Hematopoietic multipotent progenitor cell treated with erythropoietin and hydrocortisone succinate and interleukin-3 and kit ligand, for 6 days (in vitro differentiated cells): Measurements from ENCODE around the gene ARAP2.

ENCODE experiments used
- DNase-seq: peaks from one replicate; pipeline ENCODE4 v3.0.0-alpha.2; 2015

The ARAP2 gene, protein sequence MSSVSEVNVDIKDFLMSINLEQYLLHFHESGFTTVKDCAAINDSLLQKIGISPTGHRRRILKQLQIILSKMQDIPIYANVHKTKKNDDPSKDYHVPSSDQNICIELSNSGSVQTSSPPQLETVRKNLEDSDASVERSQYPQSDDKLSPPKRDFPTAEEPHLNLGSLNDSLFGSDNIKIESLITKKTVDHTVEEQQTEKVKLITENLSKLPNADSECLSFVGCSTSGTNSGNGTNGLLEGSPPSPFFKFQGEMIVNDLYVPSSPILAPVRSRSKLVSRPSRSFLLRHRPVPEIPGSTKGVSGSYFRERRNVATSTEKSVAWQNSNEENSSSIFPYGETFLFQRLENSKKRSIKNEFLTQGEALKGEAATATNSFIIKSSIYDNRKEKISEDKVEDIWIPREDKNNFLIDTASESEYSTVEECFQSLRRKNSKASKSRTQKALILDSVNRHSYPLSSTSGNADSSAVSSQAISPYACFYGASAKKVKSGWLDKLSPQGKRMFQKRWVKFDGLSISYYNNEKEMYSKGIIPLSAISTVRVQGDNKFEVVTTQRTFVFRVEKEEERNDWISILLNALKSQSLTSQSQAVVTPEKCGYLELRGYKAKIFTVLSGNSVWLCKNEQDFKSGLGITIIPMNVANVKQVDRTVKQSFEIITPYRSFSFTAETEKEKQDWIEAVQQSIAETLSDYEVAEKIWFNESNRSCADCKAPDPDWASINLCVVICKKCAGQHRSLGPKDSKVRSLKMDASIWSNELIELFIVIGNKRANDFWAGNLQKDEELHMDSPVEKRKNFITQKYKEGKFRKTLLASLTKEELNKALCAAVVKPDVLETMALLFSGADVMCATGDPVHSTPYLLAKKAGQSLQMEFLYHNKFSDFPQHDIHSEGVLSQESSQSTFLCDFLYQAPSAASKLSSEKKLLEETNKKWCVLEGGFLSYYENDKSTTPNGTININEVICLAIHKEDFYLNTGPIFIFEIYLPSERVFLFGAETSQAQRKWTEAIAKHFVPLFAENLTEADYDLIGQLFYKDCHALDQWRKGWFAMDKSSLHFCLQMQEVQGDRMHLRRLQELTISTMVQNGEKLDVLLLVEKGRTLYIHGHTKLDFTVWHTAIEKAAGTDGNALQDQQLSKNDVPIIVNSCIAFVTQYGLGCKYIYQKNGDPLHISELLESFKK (N-terminal part only)

DNA sequence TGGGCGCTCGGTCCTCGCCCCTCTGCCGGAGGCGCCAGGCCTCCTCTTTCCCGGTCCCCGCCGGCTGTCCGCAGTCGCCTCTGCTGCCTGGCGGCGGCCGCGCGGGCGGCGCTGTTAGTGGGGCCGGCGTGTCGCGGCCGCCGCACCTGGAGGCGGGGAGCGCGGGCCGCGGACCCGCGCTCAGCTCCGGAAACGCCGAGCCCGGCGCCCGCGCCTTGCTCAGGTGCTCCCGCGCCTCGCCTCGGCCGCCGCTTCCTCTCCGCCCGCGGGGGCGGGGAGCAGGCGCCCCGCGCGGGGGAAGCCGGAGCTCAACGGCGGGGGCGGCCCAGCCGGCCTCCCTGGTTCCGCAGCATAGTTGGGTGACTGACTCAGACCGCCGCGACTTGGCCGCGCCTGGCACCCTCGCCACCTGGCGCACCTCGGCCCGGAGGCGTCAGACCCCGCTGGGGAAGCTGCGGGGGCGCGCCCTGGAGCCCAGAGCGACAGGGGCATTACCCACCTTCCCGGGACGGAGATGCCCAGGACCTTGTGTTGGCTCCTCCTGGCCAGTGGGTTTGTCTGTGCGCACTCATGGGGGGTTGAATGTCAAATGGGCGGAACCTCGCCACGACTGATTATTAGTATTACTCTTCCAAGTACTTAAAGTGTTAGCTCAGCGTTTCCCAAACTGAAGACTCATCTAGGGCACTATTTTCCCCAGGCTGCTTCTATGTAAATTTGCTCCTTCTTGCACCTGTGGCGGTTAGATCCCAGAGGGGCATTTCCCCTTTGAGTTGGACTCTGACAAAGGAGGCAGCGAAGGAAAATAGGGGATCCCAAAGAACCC lies at the start of gene ARAP2:
TSS of gene ARAP2 (minus strand) at position 258 of the 826 bp plus-strand sequence. CDS start 15,028 bp downstream, outside the sequence.
- DNase-seq: peak; percentile 56

DNA sequence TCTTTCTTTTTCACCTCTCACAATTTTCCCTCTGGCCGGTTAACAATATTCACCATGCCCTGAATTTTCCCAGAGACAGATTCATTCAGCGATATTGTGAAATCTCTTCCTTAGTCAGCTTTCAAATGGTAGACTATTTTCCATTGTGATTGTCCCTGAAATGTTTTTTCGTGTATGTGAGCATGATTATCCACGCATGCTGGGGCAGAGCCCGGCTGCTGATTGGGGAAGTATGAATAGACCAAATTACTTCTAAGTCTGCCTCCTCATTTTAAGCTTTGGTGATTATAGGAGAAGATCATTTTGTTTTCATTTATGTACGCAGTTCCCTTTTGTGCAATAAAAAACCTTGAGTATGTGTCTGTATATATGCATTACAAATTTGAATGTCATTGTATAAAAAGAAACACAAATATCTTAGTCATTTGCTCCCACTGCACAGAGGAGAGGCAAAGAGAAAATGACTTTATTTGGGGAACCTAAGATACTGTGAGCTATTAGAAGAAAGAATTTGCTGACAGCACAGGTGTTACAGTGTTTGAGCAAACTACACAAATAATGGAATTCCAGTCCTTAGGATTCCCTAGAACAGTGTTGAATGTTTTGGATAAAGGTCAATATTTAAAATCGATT lies 48.4 kb upstream of the ARAP2 start:
- DNase-seq: no peak

DNA sequence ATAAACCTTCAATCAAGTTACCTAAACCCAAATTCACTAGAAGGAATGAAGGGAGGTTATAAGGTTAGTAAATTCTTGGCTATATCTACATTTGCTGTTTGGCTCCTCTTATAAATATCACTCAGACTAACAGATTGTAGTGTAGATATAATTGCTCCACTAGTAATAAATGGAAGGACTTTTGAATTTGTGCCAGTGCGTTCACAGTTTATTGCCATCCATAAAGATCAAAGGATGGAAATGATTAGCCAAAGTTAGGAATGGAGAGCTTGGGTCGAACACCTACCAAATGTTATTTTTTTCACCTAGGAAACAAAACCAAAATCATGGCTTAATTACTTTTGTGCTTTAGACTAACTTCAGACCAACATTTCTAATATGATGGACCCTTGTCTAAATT lies 46.3 kb upstream of the ARAP2 start:
- DNase-seq: no peak

DNA sequence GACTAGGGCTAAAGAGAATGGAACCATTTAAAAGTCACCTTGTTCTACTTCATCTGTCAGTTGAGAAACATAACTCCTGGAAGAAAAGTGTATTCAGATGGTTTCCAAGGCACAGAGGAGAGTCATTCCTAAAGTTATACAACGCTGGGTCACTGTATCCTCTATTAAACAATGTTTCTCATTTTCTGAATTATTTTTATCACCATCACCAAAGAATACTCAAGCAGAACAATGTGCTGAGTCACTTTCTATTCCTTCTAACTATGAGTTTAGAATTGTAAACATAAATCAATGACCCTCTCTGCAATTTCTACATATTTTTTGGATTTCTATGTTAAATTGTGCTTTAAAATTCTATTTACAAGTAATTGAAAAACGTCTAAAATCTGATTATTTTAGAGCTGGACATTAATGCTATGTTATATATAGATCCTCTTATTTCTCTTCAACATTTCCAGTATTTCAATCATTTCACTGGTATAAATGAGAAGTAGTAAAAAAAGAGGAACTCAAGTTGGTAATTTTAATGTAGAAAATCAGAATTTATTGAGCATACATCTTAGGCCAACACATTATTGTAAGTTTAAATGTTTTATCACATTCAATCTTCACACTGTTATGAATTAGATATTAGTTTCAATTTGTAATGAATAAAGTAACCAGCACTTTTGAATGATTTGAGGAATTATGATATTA lies 44.6 kb upstream of the ARAP2 start:
- no peak for DNase-seq

DNA sequence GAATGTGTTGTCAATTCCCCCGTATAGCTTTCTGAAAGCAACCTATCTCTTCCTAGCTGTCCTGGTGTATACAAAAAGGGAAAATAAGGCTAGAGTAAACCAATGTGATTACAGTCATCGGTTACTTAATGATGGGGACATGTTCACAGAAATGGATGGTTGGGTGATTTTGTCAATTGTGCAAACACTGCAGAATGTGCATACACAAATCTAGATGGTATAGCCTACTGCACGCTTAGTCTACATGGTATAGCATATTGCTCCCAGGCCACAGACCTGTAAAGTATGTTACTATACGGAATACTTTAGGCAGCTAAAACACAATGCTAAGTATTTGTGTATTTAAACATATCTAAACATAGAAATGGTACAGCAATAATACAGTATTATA lies 42.2 kb upstream of the ARAP2 start:
- no peak for DNase-seq

DNA sequence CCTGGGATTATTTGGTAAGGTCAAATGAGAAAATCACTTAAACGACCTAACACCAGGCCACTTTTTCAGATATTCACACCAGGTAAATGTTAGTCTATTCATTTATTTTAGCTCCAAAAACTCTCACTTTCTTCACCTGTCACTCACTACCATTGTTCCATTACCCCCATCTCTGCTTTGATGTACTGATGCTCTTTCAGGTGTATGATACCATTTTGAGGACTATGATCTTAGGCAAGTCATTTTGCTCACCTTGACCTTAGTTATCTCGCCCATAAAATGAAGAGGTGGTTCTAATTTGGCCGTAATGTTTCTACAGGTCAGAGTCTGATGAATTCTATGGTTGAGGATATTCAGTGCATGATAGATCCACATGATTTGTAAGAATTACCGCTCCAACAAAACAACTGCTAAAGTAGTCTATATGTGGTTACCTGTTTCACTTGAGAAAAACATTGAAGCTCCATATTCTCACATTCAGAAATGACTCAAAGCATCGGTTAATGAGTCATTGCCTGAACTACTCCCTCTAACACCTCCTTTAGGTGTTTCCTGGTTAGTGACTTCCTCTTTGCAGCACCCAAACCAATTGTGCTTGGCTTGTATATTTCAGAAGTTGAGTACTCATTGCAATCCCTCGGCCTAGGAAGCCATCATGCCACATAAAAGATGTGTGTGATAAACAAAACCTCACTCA lies 41.6 kb upstream of the ARAP2 start:
- no peak for DNase-seq

DNA sequence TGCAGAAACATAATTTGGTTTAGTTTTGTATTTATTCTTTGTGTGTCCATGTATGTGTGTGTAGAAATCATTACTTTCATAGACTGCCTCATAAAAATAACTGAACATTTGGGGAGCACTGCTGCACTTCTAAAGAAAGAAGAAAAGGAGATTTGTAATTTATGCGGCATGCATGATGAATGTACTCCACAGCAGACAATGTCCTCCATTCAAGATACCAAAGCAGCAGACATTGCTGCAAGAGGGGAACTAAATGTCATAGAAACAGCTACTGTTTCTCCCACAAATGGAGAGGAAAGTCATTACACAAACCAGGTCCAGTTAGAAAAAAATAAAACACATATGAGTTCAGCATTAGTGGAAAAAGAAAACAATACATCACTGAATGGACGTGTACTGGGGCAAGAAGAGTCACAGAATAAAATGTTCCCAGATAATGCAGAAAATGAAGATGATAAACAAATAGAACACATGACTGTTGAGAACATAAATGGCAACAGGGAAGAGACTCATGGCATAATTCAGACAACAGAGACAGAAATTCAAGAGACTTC lies 39.7 kb upstream of the ARAP2 start:
- no peak for DNase-seq

DNA sequence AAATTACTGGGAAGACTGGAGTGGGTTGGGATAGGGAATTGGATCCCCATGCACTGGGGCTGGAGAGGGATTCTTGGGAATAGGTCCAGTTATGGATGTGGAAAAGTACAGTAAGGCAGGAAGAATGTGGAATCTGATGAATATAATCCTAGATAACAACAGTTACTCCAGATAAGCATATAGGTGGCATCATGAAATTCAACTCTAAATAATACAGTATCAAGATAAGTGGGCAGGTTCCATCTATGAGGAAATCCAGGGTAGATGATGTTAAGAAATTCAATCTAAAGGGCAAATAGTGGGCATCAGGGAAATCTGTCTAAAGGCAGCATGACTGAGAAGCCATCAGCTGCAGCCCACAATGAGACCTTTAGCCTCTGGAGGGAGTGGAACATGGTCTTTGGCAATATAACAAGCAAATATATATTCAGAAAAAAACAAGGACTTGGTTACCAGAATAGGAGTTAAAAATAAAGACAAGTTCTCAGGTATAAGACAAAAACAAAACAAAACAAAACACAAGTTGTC lies 38.3 kb upstream of the ARAP2 start:
- DNase-seq: no peak

DNA sequence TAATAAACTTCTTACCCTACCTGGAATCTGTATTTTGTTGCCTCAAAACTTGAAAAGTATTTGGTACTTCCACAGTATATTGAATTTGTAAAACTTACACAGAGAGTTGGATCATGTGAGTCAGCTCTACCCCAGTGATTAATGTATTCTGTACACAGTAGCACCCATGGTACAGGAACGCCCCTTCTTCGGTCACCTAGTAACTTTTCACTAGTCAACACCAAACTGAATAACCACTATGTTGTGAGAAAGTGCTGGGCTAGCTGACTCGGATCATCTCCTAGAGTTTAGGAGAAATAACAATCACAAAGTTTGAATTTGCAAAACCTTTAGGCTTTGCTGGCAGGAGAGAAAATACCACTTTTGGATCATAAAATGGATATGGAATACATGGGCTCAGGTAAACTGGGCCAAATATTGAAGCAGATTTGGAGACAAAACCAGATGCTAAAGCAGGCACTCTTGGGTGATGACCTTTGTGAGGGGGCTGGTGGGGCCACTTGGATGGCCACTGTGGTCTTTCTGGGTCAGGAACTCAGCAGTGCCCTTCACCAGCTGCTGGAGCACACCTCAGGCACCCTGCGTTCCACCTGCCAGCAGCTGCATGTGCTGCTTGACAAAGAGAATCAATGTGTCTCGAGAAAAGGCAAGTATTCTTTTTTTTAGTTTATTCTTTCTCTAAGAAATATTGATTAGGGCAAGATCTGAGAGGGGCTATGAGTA lies 37.2 kb upstream of the ARAP2 start, which contains the start of gene DTHD1:
TSS of gene DTHD1 (plus strand) at position 233 of the 723 bp plus-strand sequence. CDS start at position 376, 143 bp downstream.
- DNase-seq: no peak

DNA sequence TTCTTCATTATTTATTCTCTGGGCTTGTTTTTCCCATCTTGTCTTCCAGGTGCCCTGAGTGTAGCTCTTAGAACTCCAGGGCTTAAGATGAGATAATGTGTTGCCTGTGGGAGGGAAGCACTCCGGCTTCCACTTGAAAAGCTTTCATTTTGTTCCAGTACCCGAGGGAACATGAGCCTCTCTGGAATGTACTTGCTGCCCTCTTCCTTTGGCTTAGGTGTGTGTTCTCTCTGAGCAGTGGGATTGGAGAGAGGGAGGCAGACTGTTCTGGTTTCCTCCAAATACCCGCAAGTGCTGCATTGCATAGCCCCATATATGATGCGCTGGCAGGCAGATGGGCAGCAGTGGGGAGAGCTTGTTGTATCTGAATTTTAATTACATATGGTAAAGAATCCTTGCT lies 36.2 kb upstream of the ARAP2 start:
- DNase-seq: no peak

DNA sequence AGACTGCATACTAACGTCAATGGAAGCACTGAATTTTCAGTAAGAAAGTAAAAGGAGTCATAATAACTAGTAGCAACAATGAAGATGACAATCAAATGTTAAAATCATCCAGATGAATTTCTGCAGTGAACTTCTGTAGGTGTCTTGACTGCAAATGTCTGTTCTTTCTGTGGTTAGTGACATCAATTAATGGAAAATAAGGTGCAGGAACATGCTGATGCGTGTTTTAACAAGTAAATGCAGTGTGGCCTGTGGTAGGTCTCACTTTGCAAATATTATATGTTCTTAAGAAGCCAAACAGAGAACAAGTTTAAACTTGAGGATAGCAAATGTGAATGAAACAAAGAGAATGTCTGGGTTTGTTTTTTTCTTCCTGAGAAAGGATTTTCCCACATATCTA lies 34.5 kb upstream of the ARAP2 start:
- no peak for DNase-seq

DNA sequence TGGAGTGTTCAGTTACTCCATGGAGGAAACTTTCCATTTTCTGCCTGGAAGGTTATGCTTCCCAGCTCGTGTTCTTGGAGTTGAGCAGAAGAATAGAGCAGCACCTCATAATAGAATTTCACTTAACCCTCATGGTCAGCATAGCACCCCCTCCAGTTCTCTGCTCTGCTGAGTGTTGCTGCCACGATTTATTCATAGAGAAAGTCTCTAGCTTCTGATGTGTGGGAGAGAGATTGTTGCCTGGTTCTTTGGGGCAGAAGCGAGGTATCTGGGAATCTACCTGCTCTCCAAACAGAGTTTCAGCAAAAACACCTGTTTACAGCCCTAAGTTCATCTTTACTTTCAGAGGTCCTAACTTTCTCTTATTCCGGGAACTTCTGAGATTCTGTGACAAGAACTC lies 33.2 kb upstream of the ARAP2 start:
- no peak for DNase-seq

DNA sequence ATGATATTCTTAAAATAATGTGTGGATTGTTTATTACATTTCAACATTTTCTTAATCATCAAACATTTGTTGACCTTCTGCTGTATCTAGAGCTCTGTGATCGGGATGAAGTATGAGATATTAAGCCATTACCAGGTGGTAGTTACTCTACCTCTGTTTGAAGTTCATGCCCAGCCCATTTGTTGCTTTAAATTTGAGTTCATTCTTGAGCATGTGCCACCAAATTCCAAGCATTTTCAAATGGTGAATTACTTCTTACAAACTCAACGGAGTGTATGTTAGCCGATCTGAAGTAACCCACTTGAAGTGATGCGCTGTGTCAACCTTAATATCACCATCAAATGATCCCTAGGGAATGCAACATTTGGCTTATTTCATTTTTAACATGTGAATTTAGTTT lies 29.8 kb upstream of the ARAP2 start:
- DNase-seq: no peak

DNA sequence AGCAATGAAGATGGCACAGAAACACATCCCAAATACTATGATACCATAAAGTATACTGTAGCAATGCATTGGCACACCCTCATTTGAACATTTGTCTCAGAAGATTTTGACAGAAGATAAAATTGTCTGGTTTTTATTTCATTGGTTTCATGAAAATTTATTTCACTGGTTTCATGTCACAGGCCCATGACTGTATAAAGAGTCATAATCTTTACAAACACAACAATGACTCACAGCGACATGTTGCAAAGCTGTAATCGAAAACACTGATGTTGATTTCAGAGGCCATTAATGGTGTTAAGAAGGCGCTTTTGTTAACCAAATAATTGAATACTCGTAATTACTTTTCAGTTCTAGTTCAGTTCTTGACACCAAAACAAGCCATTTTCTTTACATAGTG lies 29.0 kb upstream of the ARAP2 start:
- no peak for DNase-seq

DNA sequence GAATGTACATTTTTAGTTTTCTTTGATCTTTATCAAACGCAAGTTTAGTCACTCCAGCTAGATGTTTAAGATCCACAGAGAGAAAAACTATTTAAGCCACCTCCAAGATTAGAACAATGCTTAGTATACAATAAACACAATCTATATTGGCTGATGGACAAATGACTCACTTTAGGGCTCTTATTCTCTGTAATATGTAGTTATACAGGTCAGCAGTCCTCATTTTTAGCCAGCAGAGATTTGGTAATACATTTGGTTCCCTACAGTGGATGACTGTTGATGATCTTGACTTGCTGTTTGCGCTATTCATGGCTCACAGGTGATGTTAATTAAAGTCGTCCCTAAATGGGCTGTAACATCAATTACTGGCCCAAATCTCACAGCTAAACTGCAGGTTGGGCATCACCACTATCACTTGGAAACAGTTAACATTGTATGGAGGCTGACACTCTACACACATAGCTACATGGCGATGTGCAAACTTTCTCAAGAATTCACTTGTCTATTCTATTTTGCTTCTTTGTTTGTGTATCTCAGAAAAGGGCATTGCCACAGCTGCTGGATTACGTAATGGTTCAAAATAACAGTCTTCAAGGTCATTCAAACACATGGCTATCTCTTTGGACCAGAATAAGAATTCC lies 25.3 kb upstream of the ARAP2 start:
- no peak for DNase-seq

DNA sequence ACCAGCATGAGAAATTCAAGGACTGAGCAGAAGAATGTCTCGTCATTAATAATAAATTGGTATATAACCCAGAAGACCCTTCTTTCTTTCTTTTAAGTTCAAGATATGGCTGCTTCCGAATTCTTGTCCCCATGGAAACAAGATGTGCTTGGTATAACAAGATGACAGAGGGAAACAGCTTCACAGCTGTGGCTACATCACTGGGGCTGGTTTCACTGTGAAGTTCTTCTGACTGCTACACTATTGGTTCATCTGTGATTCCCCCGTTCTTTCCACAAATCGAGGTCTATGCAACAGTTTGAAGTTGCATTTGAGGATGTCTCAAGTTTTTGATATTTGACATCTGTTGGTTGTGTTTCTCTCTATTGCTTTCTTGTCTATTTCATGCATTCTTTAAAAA lies 24.8 kb upstream of the ARAP2 start:
- no peak for DNase-seq

DNA sequence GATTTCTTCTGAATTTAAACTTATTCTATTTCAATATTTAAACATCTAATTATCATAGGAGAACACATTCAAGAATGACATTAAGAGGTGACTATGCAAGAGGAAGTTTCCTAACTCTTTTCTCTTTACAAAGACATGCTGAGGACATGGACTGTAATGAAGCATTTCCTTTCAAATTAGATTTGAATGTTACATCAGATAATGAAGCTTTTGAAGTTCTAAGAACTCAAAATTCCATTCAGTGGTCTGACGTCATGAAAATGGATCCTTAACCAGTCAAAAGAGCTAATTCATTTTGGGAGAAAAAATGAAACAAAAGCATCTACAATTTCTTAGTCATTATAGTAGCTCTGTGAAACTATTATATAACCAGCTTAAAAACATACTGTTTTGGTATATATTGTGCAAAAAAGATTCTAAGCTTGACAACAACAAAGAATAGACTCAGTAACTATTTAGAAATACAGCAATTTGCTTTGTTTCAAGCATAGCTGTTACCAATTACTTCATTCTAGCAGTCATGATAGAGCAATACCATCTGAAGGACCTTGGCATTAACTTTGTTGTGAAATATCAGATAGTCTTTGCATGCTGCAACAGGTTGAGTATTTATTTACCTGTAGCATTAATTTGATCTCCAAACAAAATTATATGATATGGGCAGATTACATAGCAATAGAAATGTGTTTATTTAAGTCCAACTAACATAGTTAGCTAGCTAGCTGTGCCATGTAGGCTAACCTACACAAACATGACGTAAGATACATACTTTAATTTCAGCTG lies 23.4 kb upstream of the ARAP2 start:
- DNase-seq: peak; percentile 22
